Neural progenitor cell (in vitro differentiated cells): Measurements from ENCODE around the gene SIX1.

Experiments used
- EZH2 ChIP-seq: fragments of 200-600 bp; sonication (generic); IDR thresholded peaks from 2 replicates; pipeline ENCODE4 v1.6.1; 2017; ENCODE audit warnings: antibody characterized with exemption, mild to moderate bottlenecking, moderate library complexity
- TF ChIP-seq, protein P1 (sequence below): fragments of 200-600 bp; sonication (generic); IDR thresholded peaks from 2 replicates; pipeline ENCODE4 v1.5.1; 2017; ENCODE audit warnings: antibody characterized with exemption, mild to moderate bottlenecking

DNA sequence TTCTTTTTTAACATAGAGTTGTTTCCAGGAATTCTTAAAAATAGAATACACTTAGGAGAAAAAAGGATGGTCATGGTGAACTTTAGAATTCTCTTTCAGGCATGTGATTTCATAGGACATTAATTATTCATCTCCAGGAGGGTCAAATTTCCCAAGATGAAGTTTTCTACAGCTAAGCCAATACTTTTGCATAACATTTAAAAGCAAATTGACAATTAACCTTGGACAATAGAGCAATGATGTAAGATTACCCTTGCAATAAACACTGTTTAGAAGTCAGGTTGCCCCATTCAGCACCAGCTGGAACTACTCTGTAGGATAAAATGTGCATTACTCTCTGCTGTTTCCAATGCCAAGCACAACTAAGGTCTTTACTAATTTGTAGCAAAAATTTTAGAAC, 49.5 kb downstream of the SIX1 start:
- TF ChIP-seq, protein P1, sequence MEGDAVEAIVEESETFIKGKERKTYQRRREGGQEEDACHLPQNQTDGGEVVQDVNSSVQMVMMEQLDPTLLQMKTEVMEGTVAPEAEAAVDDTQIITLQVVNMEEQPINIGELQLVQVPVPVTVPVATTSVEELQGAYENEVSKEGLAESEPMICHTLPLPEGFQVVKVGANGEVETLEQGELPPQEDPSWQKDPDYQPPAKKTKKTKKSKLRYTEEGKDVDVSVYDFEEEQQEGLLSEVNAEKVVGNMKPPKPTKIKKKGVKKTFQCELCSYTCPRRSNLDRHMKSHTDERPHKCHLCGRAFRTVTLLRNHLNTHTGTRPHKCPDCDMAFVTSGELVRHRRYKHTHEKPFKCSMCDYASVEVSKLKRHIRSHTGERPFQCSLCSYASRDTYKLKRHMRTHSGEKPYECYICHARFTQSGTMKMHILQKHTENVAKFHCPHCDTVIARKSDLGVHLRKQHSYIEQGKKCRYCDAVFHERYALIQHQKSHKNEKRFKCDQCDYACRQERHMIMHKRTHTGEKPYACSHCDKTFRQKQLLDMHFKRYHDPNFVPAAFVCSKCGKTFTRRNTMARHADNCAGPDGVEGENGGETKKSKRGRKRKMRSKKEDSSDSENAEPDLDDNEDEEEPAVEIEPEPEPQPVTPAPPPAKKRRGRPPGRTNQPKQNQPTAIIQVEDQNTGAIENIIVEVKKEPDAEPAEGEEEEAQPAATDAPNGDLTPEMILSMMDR: no peak
- no peak for TF ChIP-seq EZH2
